Upper lobe of left lung (tissue), 4 donors: Measurements from ENCODE around the gene CHCHD6.

Experiments
- CTCF ChIP-seq, 6 experiments: fragments of 450-650 bp in 4 of 6; fragments of 200-600 bp in 2 of 6; sonication (generic) in 2 of 6; IDR thresholded peaks; one replicate each; pipeline ENCODE4 v1.5.1; 2016 to 2019; ENCODE audit warnings: antibody characterized with exemption in 6 of 6
- EP300 ChIP-seq, 4 donors: sonication (generic); formaldehyde crosslinking; IDR thresholded peaks; one replicate each; pipeline ENCODE4 v1.5.1; 2017; ENCODE audit warnings: antibody characterized with exemption in 4 of 4, control low read depth in 2 of 4
- POLR2A ChIP-seq, 4 donors: fragments of 450-650 bp; IDR thresholded peaks; one replicate each; pipeline ENCODE4 v1.5.1; 2016 to 2017; ENCODE audit warnings: antibody characterized with exemption in 4 of 4, mild to moderate bottlenecking in 2 of 4

DNA sequence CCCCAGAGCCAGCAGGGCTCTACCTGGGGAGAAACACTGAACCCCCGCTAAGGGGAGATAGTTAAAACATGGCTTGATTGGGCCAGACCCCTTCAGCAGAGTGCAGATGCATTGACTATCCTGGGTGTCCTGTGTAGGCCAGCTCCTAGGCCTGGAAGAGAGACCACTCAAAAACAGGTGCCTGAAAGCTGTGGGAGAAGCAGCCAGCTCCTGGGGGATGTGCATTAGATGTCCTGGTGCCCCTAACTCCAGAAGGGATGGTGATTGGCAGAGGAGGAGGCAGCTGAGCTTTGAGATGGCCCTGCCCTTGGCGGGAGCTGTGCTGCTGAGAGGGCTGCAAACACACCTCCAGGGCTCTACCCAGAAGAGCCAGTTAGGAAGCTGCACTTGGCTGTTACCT is 189.6 kb downstream of the CHCHD6 start:
- TF ChIP-seq CTCF (IDR thresholded peaks at IDR 0.05): no peak
- TF ChIP-seq POLR2A (IDR thresholded peaks at IDR 0.05): no peak
- TF ChIP-seq EP300 (IDR thresholded peaks at IDR 0.05): no peak
